Activated CD8-positive, alpha-beta memory T cell treated with anti-CD3 and anti-CD28 coated beads, Interleukin-2, amount 50 U/mL, for 1 hour (primary cell): ENCODE measurements around the gene CST9L.

Experiments
- DNase-seq: peaks from one replicate; pipeline ENCODE4 v3.0.0-alpha.2; 2020; ENCODE audit errors: extremely low read depth

The CST9L gene

GRCh38 chr20:23568320-23568970 lies at the start of gene CST9L:
CST9L (minus strand) TSS chr20:23568484; CDS start chr20:23568450, 34 bp downstream.
- DNase-seq, result no peak

- DNase-seq, result no peak
These were observed 45.9 kb upstream of the CST9L start for GRCh38 chr20:23614163-23614562.

- no peak for DNase-seq
These were observed 45.4 kb upstream of the CST9L start for GRCh38 chr20:23613676-23614075.

GRCh38 chr20:23612396-23612795 lies 44.1 kb upstream of the CST9L start:
- DNase-seq, result no peak

GRCh38 chr20:23609486-23610109 lies 41.3 kb upstream of the CST9L start:
- no peak for DNase-seq

GRCh38 chr20:23608251-23608846 lies 40.1 kb upstream of the CST9L start:
- no peak for DNase-seq

GRCh38 chr20:23607497-23608245 lies 39.4 kb upstream of the CST9L start:
- no peak for DNase-seq

GRCh38 chr20:23606652-23607049 lies 38.4 kb upstream of the CST9L start:
- no peak for DNase-seq

GRCh38 chr20:23605867-23606651 lies 37.8 kb upstream of the CST9L start, which contains the start of gene CST9:
CST9 (minus strand) TSS chr20:23605917; CDS start chr20:23605864, 53 bp downstream.
- DNase-seq, result no peak

GRCh38 chr20:23604306-23604705 lies 36.0 kb upstream of the CST9L start:
- DNase-seq, result no peak

GRCh38 chr20:23603321-23603720 lies 35.0 kb upstream of the CST9L start:
- DNase-seq, result no peak

- no peak for DNase-seq
These were observed 34.4 kb upstream of the CST9L start for GRCh38 chr20:23602699-23603098.

GRCh38 chr20:23602241-23602640 lies 34.0 kb upstream of the CST9L start:
- DNase-seq, result no peak

GRCh38 chr20:23601715-23602114 lies 33.4 kb upstream of the CST9L start:
- DNase-seq, result no peak

- DNase-seq, result no peak
These were observed 30.2 kb upstream of the CST9L start for GRCh38 chr20:23598481-23598880.

- DNase-seq, result no peak
These were observed 28.4 kb upstream of the CST9L start for GRCh38 chr20:23596579-23597250.

- DNase-seq, result no peak
These were observed 27.7 kb upstream of the CST9L start for GRCh38 chr20:23595941-23596340.

- no peak for DNase-seq
These were observed 20.4 kb upstream of the CST9L start for GRCh38 chr20:23588434-23589403.

GRCh38 chr20:23587631-23588030 lies 19.3 kb upstream of the CST9L start:
- no peak for DNase-seq
